Measurements from ENCODE around the gene KLHL30.

DNA sequence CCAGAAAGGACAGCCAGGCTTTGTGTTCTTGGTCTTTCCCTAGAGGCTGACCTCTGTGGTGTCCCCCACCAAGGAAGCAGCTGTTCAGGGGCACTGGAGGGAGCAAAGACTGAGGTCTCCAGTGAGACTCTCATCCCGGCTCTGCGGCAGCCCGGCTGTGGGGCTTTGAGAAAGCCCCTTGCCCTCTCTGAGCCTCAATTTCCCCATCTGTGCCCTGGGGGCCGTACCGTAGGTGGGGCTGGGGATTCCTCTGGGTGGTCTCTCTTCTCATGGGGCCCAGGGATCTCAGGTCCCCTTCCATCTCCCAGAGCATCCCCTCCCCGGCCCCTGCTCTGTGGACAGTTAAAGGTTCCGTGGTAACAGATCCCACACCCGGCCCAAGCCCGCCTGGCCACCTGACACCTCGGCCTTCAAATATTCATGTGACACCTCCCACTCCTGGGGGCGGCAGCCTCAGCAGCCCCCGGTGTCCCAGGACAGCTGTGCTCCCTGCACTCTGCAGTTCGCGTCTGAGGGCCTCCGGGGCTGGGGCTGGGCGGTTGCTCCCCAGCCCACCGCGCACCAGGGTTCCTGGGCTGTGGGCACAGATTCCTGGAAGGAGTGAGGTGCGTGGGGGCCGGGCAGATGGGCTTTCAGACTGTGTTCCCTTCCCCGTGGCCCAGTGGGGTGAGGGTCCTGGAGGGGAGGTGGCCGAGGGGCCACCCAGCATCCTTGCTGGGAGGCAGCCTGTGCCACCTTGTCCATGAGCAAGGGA is 15.1 kb upstream of the KLHL30 start:
- no peak for TF ChIP-seq POLR2A (IDR thresholded peaks at IDR 0.05)
- TF ChIP-seq CTCF (IDR thresholded peaks at IDR 0.05) = no peak

All from adrenal gland (tissue), 5 donors.